GM12875 (cell line): ENCODE results near the gene ZNF33A.

Source experiments
- H3K4me3 ChIP-seq: one replicate; pipeline ENCODE4 v1.5.1; 2011; ENCODE audit warnings: low read depth, low read length, control low read depth
- TF ChIP-seq, protein P1 (sequence below): IDR thresholded peaks from 2 replicates; pipeline ENCODE4 v1.5.1; 2011; ENCODE audit warnings: low read depth, mild to moderate bottlenecking, control low read depth, inconsistent platforms, low read length, moderate library complexity, borderline replicate concordance; ENCODE audit not compliant: insufficient read depth

The ZNF33A gene

DNA sequence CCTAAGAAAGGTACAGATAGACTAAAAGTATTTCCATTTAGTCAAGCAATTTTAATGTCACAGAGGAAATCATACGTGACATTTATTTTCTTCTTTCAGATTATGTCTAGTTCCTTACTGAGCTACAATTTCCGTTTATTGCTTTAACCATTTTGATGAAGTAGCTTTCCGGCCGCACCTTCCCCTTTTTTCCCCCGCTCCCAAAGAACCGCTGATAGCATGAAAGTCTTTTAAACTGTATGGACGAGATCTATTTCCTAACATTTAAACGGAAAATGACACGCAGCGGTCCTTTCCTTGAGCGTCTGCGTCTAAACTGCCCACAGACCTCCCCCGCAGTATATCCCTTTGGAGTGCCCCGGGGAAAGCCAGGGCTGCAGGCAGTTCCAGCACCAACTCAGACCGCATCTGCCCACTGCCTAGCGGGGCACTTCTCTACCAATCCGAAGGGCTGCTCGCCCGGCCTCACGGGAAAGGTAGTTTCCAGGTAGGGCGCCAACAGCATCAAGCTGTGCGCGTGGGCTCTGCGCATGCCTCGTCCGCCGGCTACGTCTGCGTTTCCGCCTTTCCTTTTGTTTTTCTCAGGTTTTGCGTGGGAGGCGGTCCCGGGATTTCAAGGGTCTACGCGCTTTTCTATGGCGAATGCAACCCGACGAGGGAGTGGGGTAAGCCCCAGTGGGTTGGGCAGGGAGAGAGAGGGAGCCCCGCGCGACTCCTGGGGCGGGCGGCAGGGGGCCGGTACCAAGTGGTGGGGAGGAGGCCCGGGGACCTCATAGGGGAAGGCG is at the start of gene ZNF33A:
TSS of gene ZNF33A (plus strand) at position 557 of the 785 bp plus-strand sequence. CDS start 1,667 bp downstream, outside the sequence.
- TF ChIP-seq, protein P1, sequence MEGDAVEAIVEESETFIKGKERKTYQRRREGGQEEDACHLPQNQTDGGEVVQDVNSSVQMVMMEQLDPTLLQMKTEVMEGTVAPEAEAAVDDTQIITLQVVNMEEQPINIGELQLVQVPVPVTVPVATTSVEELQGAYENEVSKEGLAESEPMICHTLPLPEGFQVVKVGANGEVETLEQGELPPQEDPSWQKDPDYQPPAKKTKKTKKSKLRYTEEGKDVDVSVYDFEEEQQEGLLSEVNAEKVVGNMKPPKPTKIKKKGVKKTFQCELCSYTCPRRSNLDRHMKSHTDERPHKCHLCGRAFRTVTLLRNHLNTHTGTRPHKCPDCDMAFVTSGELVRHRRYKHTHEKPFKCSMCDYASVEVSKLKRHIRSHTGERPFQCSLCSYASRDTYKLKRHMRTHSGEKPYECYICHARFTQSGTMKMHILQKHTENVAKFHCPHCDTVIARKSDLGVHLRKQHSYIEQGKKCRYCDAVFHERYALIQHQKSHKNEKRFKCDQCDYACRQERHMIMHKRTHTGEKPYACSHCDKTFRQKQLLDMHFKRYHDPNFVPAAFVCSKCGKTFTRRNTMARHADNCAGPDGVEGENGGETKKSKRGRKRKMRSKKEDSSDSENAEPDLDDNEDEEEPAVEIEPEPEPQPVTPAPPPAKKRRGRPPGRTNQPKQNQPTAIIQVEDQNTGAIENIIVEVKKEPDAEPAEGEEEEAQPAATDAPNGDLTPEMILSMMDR, result no peak
- H3K4me3 ChIP-seq, result peak within 1 kb of the TSS; percentile 68

DNA sequence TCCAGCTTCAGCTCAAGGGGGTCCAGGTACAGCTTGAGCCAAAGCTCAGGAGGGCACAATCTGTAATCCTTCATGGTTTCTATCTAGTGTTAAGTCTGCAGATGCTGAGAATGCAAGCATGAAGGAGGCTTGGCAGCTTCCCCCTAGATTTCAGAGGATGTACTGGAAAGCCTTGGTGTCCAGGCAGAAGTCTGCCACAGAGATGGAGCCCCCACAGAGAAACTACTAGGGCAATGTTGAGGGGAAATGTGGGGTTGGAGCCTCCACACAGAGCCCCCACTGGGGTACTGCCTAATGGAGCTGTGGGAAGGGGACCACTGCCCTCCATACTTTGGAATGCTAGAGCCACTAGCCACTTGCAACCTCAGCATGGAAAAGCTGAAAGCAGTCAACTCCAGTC is 45.5 kb upstream of the ZNF33A start:
- H3K4me3 ChIP-seq, result no peak overlapping the region
- TF ChIP-seq, protein P1, result no peak

DNA sequence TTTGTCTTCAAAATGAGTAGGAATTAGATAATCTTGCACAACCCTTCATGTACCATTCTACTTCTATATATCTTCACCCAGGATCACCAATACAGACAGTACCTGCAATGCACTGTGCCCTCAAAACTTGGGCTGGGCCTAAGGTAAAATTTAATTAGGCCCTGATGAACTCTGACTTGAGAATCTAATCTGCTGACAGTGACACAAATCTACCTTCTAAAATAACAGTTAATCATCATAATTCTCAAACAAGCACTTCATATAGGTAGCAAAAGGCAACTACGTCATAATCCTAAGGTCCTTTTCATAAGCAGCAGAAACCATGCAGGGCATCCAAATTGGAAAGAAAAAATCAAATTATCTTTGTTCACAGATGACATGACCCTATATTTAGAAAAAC is 38.1 kb upstream of the ZNF33A start:
- H3K4me3 ChIP-seq, result no peak overlapping the region
- TF ChIP-seq, protein P1, result no peak

DNA sequence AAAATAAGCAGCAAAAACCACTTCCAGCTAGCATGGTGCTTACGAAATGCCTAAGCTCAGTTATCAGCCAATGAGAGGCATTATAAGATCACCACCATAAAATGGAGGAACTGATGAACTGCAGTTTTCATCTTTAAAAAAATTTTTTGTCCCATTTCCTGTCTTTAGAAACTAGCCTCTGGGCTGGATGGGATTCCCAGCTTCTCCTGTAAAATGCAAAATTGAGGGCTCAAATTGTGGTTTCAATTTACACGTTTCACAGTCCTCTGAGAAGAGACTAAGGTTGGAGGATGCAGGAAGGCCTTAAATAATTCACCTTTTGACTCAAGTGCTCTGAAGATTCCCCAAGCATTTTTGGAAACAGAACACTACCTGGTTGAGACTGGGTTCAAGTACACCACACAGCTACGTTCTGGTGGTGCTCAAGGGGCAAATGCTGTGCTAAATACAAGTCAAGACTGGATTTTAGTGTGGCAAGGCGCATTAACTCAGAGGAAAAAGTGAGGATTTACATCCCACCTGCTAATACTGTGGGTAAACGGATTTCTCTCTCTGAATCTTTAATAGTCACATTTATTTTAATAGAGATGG is 35.0 kb upstream of the ZNF33A start:
- TF ChIP-seq, protein P1, result no peak
- peak overlapping the region; percentile 88 for H3K4me3 ChIP-seq

DNA sequence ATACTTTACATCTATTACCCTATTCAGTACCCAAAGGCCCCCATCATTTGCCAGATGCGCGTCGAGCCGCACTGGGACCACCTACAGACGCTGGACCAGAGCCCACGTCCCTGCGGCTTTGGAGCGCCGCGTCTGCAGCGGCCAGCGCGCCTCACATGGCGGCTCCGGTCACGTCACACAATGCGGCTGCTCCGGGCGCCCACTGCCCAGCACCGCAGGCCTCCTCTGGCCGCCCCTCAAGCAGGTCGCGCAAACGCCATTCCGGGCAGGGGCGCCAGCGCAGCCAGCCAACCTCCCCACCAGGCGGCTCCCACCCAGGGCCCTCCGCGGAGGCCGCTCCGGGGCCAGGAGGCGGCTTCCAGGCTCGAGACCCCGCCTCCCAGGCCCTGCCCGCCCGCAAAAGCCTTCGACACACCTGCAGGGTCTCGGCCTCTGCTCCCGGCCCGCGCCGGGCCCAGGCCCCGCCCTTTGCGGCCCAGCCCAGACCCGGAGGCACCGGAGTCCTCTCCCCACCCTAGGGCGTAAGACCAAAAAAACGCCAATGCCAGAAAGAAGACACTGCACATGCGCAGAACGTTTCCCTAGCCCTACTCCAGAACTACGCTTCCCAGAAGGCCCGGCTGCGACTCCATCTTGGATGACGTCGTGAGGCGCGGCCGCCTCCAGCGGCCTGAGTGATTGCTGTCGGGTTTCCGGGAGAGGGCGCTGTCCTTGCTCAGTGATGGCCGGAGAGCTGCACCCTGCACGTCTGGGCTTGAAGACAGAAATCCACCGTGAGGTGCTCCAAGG is 34.2 kb upstream of the ZNF33A start, which contains the start of gene ZNF25:
TSS of gene ZNF25 (minus strand) at position 557 of the 789 bp plus-strand sequence. CDS start 4,925 bp downstream, outside the sequence.
- H3K4me3 ChIP-seq, result peak within 1 kb of the TSS; percentile 88
- TF ChIP-seq, protein P1, result peak; percentile 90

DNA sequence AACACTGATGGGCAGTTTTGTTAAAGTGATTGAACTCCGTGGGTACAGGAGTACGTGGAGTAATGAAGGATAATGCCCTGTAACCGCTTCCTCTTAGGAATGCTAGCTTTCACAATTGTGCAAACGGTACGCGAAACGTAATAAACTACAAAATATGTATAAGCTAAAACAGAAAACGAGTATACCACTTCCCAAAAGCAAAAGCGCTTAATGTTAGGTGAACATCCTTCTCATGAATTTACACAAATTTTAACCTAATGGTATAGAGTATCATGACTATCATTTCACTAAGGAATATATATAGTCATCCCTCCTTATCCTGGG is 33.6 kb upstream of the ZNF33A start:
- peak overlapping the region; percentile 53 for H3K4me3 ChIP-seq
- TF ChIP-seq, protein P1, result no peak
